Measurements from ENCODE around the gene CACNA2D1.
"Not testable (repeated sequence)": the region's sequence is repeated elsewhere in the genome, so short reads cannot be mapped to it uniquely, and the experiment has no call there.

CACNA2D1 gene

GRCh38 chr7:82021036-82021435 is 422.5 kb downstream of the CACNA2D1 start:
- no peak for DNase-seq

- DNase-seq, result no peak
These were observed 423.8 kb downstream of the CACNA2D1 start for GRCh38 chr7:82019551-82020475.

- DNase-seq, result no peak
These were observed 425.4 kb downstream of the CACNA2D1 start for GRCh38 chr7:82018226-82018625.

- DNase-seq, result no peak
These were observed 426.1 kb downstream of the CACNA2D1 start for GRCh38 chr7:82017334-82017943.

- no peak for DNase-seq
These were observed 427.8 kb downstream of the CACNA2D1 start for GRCh38 chr7:82015751-82016150.

GRCh38 chr7:82014574-82014973 is 429.0 kb downstream of the CACNA2D1 start:
- not testable (repeated sequence) for DNase-seq

- DNase-seq, result no peak
These were observed 431.1 kb downstream of the CACNA2D1 start for GRCh38 chr7:82012453-82012852.

GRCh38 chr7:82010416-82010815 is 433.2 kb downstream of the CACNA2D1 start:
- DNase-seq, result no peak

- DNase-seq, result no peak
These were observed 436.3 kb downstream of the CACNA2D1 start for GRCh38 chr7:82007315-82007714.

GRCh38 chr7:82005056-82005455 is 438.5 kb downstream of the CACNA2D1 start:
- no peak for DNase-seq

GRCh38 chr7:81993186-81993585 is 450.4 kb downstream of the CACNA2D1 start:
- DNase-seq, result no peak

GRCh38 chr7:81990395-81990794 is 453.2 kb downstream of the CACNA2D1 start:
- DNase-seq, result no peak

- DNase-seq, result no peak
These were observed 456.7 kb downstream of the CACNA2D1 start for GRCh38 chr7:81986723-81987470.

GRCh38 chr7:81983406-81983805 is 460.2 kb downstream of the CACNA2D1 start:
- DNase-seq, result no peak

GRCh38 chr7:81973117-81973516 is 470.5 kb downstream of the CACNA2D1 start:
- no peak for DNase-seq

GRCh38 chr7:81960026-81960425 is 483.6 kb downstream of the CACNA2D1 start:
- no peak for DNase-seq

GRCh38 chr7:81957517-81957916 is 486.1 kb downstream of the CACNA2D1 start:
- no peak for DNase-seq

GRCh38 chr7:81956520-81956919 is 487.1 kb downstream of the CACNA2D1 start:
- DNase-seq, result peak; percentile 3

GRCh38 chr7:81949306-81949705 is 494.3 kb downstream of the CACNA2D1 start:
- no peak for DNase-seq

- no peak for DNase-seq
These were observed 499.5 kb downstream of the CACNA2D1 start for GRCh38 chr7:81944058-81944457.

GRCh38 chr7:81937091-81937490 is 506.5 kb downstream of the CACNA2D1 start:
- no peak for DNase-seq

- DNase-seq, result no peak
These were observed 508.8 kb downstream of the CACNA2D1 start for GRCh38 chr7:81934596-81935301.

GRCh38 chr7:81932936-81933335 is 510.6 kb downstream of the CACNA2D1 start:
- DNase-seq, result no peak
